Astrocyte (in vitro differentiated cells and primary cell): ENCODE data around the gene RNFT2. TPM values are rescaled to one million over a fixed set of nuclear protein-coding genes. Genes with fewer than 3 reads are reported as not detected.

Experiments used
- DNase-seq: peaks from one replicate; pipeline ENCODE4 v3.0.0-alpha.2; 2010; ENCODE audit warnings: low read depth
- FAIRE-seq: peaks from 2 replicates; lab custom pipeline; 2011; peaks lifted over from hg19 to GRCh38; lab: Jason Lieb, UNC
- H2AFZ ChIP-seq: 2 replicates; pipeline ENCODE4 v1.6.0; 2012; ENCODE audit warnings: low read depth, low read length, inconsistent platforms
- H3K27ac ChIP-seq: 2 replicates; pipeline ENCODE4 v1.5.1; 2011; ENCODE audit warnings: low read depth, low read length, inconsistent platforms
- H3K27me3 ChIP-seq: 2 replicates; pipeline ENCODE4 v1.6.0; 2011; ENCODE audit warnings: low read length, inconsistent platforms; ENCODE audit not compliant: insufficient read depth
- H3K36me3 ChIP-seq: 2 replicates; pipeline ENCODE4 v1.5.1; 2011; ENCODE audit warnings: low read length, inconsistent platforms; ENCODE audit not compliant: insufficient read depth
- H3K4me1 ChIP-seq: 2 replicates; pipeline ENCODE4 v1.5.1; 2011; ENCODE audit warnings: low read length, inconsistent platforms; ENCODE audit not compliant: insufficient read depth
- H3K4me2 ChIP-seq: 2 replicates; pipeline ENCODE4 v1.6.0; 2012; ENCODE audit warnings: low read length, inconsistent platforms
- H3K4me3 ChIP-seq: 2 replicates; pipeline ENCODE4 v1.5.1; 2011; ENCODE audit warnings: low read depth, mild to moderate bottlenecking, low read length, inconsistent platforms; ENCODE audit not compliant: insufficient read depth
- H3K79me2 ChIP-seq: 2 replicates; pipeline ENCODE4 v1.6.0; 2012; ENCODE audit warnings: mild to moderate bottlenecking, low read length, inconsistent platforms; ENCODE audit not compliant: insufficient read depth
- H3K9ac ChIP-seq: 2 replicates; pipeline ENCODE4 v1.6.0; 2012; ENCODE audit warnings: mild to moderate bottlenecking, low read length, inconsistent platforms
- H3K9me3 ChIP-seq: 2 replicates; pipeline ENCODE4 v1.5.1; 2012; ENCODE audit warnings: low read depth, mild to moderate bottlenecking, low read length, inconsistent platforms; ENCODE audit not compliant: insufficient read depth
- H4K20me1 ChIP-seq: 2 replicates; pipeline ENCODE4 v1.6.0; 2012; ENCODE audit warnings: low read length, inconsistent platforms; ENCODE audit not compliant: insufficient read depth
- H3K27ac Mint-ChIP-seq: one replicate; pipeline ENCODE4 v1.8.0; 2021; ENCODE audit warnings: mild to moderate bottlenecking, mixed read lengths; ENCODE audit not compliant: unreplicated experiment
- H3K27me3 Mint-ChIP-seq: one replicate; pipeline ENCODE4 v1.8.0; 2021; ENCODE audit warnings: low read depth, mixed read lengths; ENCODE audit not compliant: unreplicated experiment
- H3K36me3 Mint-ChIP-seq: one replicate; pipeline ENCODE4 v1.8.0; 2021; ENCODE audit warnings: low read depth, mixed read lengths; ENCODE audit not compliant: unreplicated experiment
- H3K4me1 Mint-ChIP-seq: one replicate; pipeline ENCODE4 v1.8.0; 2021; ENCODE audit warnings: low read depth, mixed read lengths; ENCODE audit not compliant: unreplicated experiment
- H3K4me3 Mint-ChIP-seq: one replicate; pipeline ENCODE4 v1.8.0; 2021; ENCODE audit warnings: mild to moderate bottlenecking, moderate library complexity, mixed read lengths; ENCODE audit not compliant: unreplicated experiment
- H3K9me3 Mint-ChIP-seq: one replicate; pipeline ENCODE4 v1.8.0; 2021; ENCODE audit warnings: mild to moderate bottlenecking, mixed read lengths; ENCODE audit not compliant: unreplicated experiment
- CTCF ChIP-seq: IDR thresholded peaks from 2 replicates; pipeline ENCODE4 v1.5.1; 2011; ENCODE audit warnings: low read depth, mild to moderate bottlenecking, inconsistent platforms, low read length, moderate library complexity; ENCODE audit not compliant: insufficient read depth
- EZH2 ChIP-seq: IDR thresholded peaks from 2 replicates; pipeline ENCODE4 v1.6.1; 2012; ENCODE audit warnings: mild to moderate bottlenecking, low read length, inconsistent platforms; ENCODE audit not compliant: insufficient read depth
- total RNA-seq: library from RNA; stranded (reverse); gene quantifications from 2 replicates; pipeline ENCODE4 v1.2.1, GENCODE V29; 2021

RNFT2 gene
- total RNA-seq, 1 donor from 2014 or later = 8.9 TPM

- DNase-seq = no peak
- Histone ChIP-seq H3K79me2 (no peaks in the 10 kb centered on the region), H3K36me3 (no peaks in the 10 kb centered on the region), H3K4me2 (peak overlapping the region; percentile 66), H3K4me1 (peaks cover 13% of the 10 kb centered on the region), H3K27me3 (peaks cover 67% of the 10 kb centered on the region), H3K4me3 (no peak overlapping the region), H3K27ac (no peak overlapping the region), H4K20me1 (peaks cover 3% of the 10 kb centered on the region), H2AFZ (no peak overlapping the region), H3K9ac (no peak overlapping the region), H3K9me3 (no peaks in the 10 kb centered on the region)
- TF ChIP-seq EZH2 (peak; percentile 43), CTCF (no peak)
- Mint-ChIP-seq H3K4me1 (peaks cover 13% of the 10 kb centered on the region), H3K27ac (peak overlapping the region; percentile 58), H3K36me3 (no peaks in the 10 kb centered on the region), H3K27me3 (peaks cover 53% of the 10 kb centered on the region), H3K4me3 (peak overlapping the region; percentile 73), H3K9me3 (peaks cover 3% of the 10 kb centered on the region)
- FAIRE-seq = no peak
These were observed 143.9 kb downstream of the RNFT2 start for GRCh38 chr12:116881877-116882507.

GRCh38 chr12:116882742-116883141 lies 144.6 kb downstream of the RNFT2 start:
- Histone ChIP-seq H4K20me1 (peaks cover 3% of the 10 kb centered on the region), H3K27me3 (peaks cover 67% of the 10 kb centered on the region), H3K4me3 (no peak overlapping the region), H3K27ac (no peak overlapping the region), H3K4me2 (no peak overlapping the region), H3K79me2 (no peaks in the 10 kb centered on the region), H3K4me1 (peaks cover 13% of the 10 kb centered on the region), H2AFZ (no peak overlapping the region), H3K36me3 (no peaks in the 10 kb centered on the region), H3K9ac (no peak overlapping the region), H3K9me3 (no peaks in the 10 kb centered on the region)
- TF ChIP-seq CTCF (peak; percentile 33), EZH2 (no peak)
- no peak for DNase-seq
- Mint-ChIP-seq H3K36me3 (no peaks in the 10 kb centered on the region), H3K9me3 (peaks cover 3% of the 10 kb centered on the region), H3K4me1 (peaks cover 13% of the 10 kb centered on the region), H3K27me3 (peaks cover 59% of the 10 kb centered on the region), H3K4me3 (no peak overlapping the region), H3K27ac (no peak overlapping the region)
- FAIRE-seq = no peak

- peaks cover 57% of the 10 kb centered on the region for H3K27me3 Mint-ChIP-seq
These were observed 146.8 kb downstream of the RNFT2 start for GRCh38 chr12:116884871-116885270.

More at GRCh38 chr12:116884871-116885270, 146.8 kb downstream of the RNFT2 start:
- no peak overlapping the region for H3K9ac ChIP-seq
- Mint-ChIP-seq H3K4me1 (peaks cover 8% of the 10 kb centered on the region), H3K36me3 (no peaks in the 10 kb centered on the region), H3K9me3 (peaks cover 3% of the 10 kb centered on the region), H3K4me3 (no peak overlapping the region), H3K27ac (no peak overlapping the region)
- no peak overlapping the region for H3K4me2 ChIP-seq
- FAIRE-seq (no peak), DNase-seq (no peak)
- H2AFZ ChIP-seq = no peak overlapping the region
- no peaks in the 10 kb centered on the region for H3K9me3 ChIP-seq
- H3K4me3 ChIP-seq = no peak overlapping the region
- H3K27ac ChIP-seq = no peak overlapping the region
- no peaks in the 10 kb centered on the region for H3K79me2 ChIP-seq
- H3K36me3 ChIP-seq = no peaks in the 10 kb centered on the region
- peaks cover 49% of the 10 kb centered on the region for H3K27me3 ChIP-seq
- H4K20me1 ChIP-seq = no peaks in the 10 kb centered on the region
- no peak for TF ChIP-seq CTCF
- TF ChIP-seq EZH2 = no peak
- H3K4me1 ChIP-seq = peaks cover 4% of the 10 kb centered on the region
